Lower lobe of right lung (tissue), 2 donors: ENCODE data around the gene XPNPEP3. TPM values are rescaled to one million over a fixed set of nuclear protein-coding genes. Genes with fewer than 3 reads are reported as not detected.
"Not testable (repeated sequence)": the region's sequence is repeated elsewhere in the genome, so short reads cannot be mapped to it uniquely, and the experiment has no call there.

Experiments used
- ATAC-seq, 2 donors: fragments of 200-7000 bp; cut with Tn5 transposase; one replicate each; pipeline ENCODE4 v1.9.1; 2020 to 2022; ENCODE audit warnings: mild to moderate bottlenecking in 2 of 2, moderate library complexity in 2 of 2
- DNase-seq: peaks from one replicate; pipeline ENCODE4 v3.0.0-alpha.2; 2020
- H3K27ac ChIP-seq: fragments of 200-600 bp; one replicate; pipeline ENCODE4 v1.8.0; 2022
- H3K27me3 ChIP-seq: fragments of 200-600 bp; one replicate; pipeline ENCODE4 v1.8.0; 2022; ENCODE audit warnings: low read depth
- H3K36me3 ChIP-seq: fragments of 200-600 bp; one replicate; pipeline ENCODE4 v1.8.0; 2022; ENCODE audit warnings: mild to moderate bottlenecking
- H3K4me1 ChIP-seq: fragments of 200-600 bp; one replicate; pipeline ENCODE4 v1.8.0; 2022
- H3K4me3 ChIP-seq: fragments of 200-600 bp; one replicate; pipeline ENCODE4 v1.8.0; 2022; ENCODE audit warnings: mild to moderate bottlenecking
- H3K9me3 ChIP-seq: fragments of 200-600 bp; one replicate; pipeline ENCODE4 v1.8.0; 2022
- intact Hi-C: fragments of 100-400 bp; cut with DNase I; formaldehyde crosslinking; loops from one replicate; pipeline ENCODE4 v1.11.0; 2022
- total RNA-seq: library from RNA; stranded (reverse); fragmentation: NEBNext Ultra II Directional; extraction: Animal tissue kit (Norgen Biotek cat#: 25700); gene quantifications from one replicate; pipeline ENCODE4 v1.2.1, GENCODE V29; 2021
- TF ChIP-seq, protein P1 (sequence below): fragments of 200-600 bp; IDR thresholded peaks from one replicate; pipeline ENCODE4 v1.8.0; 2022; ENCODE audit warnings: antibody characterized with exemption, mild to moderate bottlenecking
- donor health status: DM: no; HTN: yes; CAD: no; lungs with severe emphysema.

Gene XPNPEP3
- total RNA-seq, 1 donor from 2014 or later = 19.1 TPM

GRCh38 chr22:40904101-40904500 lies 47.2 kb downstream of the XPNPEP3 start:
- Histone ChIP-seq H3K4me3 (no peak overlapping the region), H3K9me3 (no peaks in the 10 kb centered on the region), H3K27ac (no peak overlapping the region), H3K36me3 (peaks cover 41% of the 10 kb centered on the region), H3K4me1 (no peaks in the 10 kb centered on the region), H3K27me3 (no peaks in the 10 kb centered on the region)
- TF ChIP-seq, protein P1, sequence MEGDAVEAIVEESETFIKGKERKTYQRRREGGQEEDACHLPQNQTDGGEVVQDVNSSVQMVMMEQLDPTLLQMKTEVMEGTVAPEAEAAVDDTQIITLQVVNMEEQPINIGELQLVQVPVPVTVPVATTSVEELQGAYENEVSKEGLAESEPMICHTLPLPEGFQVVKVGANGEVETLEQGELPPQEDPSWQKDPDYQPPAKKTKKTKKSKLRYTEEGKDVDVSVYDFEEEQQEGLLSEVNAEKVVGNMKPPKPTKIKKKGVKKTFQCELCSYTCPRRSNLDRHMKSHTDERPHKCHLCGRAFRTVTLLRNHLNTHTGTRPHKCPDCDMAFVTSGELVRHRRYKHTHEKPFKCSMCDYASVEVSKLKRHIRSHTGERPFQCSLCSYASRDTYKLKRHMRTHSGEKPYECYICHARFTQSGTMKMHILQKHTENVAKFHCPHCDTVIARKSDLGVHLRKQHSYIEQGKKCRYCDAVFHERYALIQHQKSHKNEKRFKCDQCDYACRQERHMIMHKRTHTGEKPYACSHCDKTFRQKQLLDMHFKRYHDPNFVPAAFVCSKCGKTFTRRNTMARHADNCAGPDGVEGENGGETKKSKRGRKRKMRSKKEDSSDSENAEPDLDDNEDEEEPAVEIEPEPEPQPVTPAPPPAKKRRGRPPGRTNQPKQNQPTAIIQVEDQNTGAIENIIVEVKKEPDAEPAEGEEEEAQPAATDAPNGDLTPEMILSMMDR = no peak
- ATAC-seq (no peak), DNase-seq (no peak)
- intact Hi-C loops = no loop called here

GRCh38 chr22:40908895-40909294 lies 51.9 kb downstream of the XPNPEP3 start:
- DNase-seq (no peak), ATAC-seq (no peak)
- H3K36me3 ChIP-seq = peaks cover 64% of the 10 kb centered on the region
- no peaks in the 10 kb centered on the region for H3K9me3 ChIP-seq
- intact Hi-C loops = no loop called here
- H3K27ac ChIP-seq = no peak overlapping the region
- no peaks in the 10 kb centered on the region for H3K27me3 ChIP-seq
- TF ChIP-seq, protein P1 = no peak
- no peaks in the 10 kb centered on the region for H3K4me1 ChIP-seq
- no peak overlapping the region for H3K4me3 ChIP-seq

- ATAC-seq = no peak
- no peak overlapping the region for H3K27ac ChIP-seq
- DNase-seq = no peak
- intact Hi-C loops = no loop called here
- TF ChIP-seq, protein P1 = no peak
- no peaks in the 10 kb centered on the region for H3K9me3 ChIP-seq
- H3K27me3 ChIP-seq = no peaks in the 10 kb centered on the region
- H3K4me1 ChIP-seq = no peaks in the 10 kb centered on the region
- H3K4me3 ChIP-seq = no peak overlapping the region
- H3K36me3 ChIP-seq = peaks cover 85% of the 10 kb centered on the region
Measured at GRCh38 chr22:40911772-40912171, 54.8 kb downstream of the XPNPEP3 start.

GRCh38 chr22:40912987-40913386 lies 56.0 kb downstream of the XPNPEP3 start:
- ATAC-seq, H3K27ac ChIP-seq, H3K4me1 ChIP-seq, H3K9me3 ChIP-seq, DNase-seq, H3K4me3 ChIP-seq, H3K27me3 ChIP-seq, intact Hi-C loops: not testable (repeated sequence)
- peaks cover 83% of the 10 kb centered on the region for H3K36me3 ChIP-seq

DNA sequence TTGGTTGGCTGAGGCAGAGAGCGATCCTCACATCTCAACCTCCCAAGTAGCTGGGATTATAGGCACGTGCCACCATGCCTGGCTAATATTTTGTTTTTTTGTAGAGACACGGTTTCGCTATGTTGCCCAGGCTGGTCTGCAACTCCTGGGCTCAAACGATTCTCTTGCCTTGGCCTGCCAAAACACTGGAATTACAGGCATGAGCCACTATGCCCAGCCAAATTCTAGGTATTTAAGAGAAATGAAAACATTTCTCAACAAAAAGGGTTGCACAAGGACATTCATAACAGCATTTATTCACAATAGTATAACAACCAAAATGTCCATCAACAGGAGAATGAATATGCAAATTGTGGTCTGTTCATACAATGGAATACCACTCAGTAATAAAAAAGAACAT lies 62.5 kb downstream of the XPNPEP3 start:
- Histone ChIP-seq H3K36me3 (peaks cover 70% of the 10 kb centered on the region), H3K27me3 (no peaks in the 10 kb centered on the region), H3K27ac (no peak overlapping the region), H3K4me1 (peaks cover 4% of the 10 kb centered on the region), H3K9me3 (no peaks in the 10 kb centered on the region), H3K4me3 (no peak overlapping the region)
- ATAC-seq (no peak), DNase-seq (no peak)
- TF ChIP-seq, protein P1 = no peak
- intact Hi-C loops = no loop called here

GRCh38 chr22:40920526-40920925 lies 63.6 kb downstream of the XPNPEP3 start:
- H3K27ac ChIP-seq = no peak overlapping the region
- peaks cover 4% of the 10 kb centered on the region for H3K4me1 ChIP-seq
- H3K9me3 ChIP-seq = no peaks in the 10 kb centered on the region
- no peak overlapping the region for H3K4me3 ChIP-seq
- intact Hi-C loops = loop anchor here (10.0 kb wide), 1 partner anchor 194 kb away; no protein-coding TSS in a partner anchor
- peaks cover 70% of the 10 kb centered on the region for H3K36me3 ChIP-seq
- ATAC-seq (no peak), DNase-seq (no peak)
- H3K27me3 ChIP-seq = no peaks in the 10 kb centered on the region
- TF ChIP-seq, protein P1 = no peak
